Measurements from ENCODE around the gene C5orf15.

DNA sequence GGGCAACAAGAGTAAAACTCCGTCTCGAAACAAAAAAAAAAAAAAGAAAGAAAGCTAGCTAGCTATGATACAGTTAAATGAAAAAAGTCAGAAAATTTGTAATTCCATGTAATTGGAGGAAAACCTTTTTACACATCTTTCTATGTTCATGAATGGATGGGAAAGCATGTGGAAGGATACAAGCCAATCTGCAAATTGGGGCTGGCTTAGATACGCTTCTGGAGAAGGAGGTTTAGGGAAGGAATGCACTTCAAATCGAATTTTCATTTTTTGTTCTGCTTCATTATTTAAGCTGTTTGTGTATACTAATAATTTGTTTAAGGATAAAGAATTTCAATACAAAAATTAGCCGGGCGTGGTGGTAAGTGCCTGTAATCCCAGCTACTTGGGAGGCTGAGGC is 29.6 kb upstream of the C5orf15 start:
- TF ChIP-seq, protein P1, sequence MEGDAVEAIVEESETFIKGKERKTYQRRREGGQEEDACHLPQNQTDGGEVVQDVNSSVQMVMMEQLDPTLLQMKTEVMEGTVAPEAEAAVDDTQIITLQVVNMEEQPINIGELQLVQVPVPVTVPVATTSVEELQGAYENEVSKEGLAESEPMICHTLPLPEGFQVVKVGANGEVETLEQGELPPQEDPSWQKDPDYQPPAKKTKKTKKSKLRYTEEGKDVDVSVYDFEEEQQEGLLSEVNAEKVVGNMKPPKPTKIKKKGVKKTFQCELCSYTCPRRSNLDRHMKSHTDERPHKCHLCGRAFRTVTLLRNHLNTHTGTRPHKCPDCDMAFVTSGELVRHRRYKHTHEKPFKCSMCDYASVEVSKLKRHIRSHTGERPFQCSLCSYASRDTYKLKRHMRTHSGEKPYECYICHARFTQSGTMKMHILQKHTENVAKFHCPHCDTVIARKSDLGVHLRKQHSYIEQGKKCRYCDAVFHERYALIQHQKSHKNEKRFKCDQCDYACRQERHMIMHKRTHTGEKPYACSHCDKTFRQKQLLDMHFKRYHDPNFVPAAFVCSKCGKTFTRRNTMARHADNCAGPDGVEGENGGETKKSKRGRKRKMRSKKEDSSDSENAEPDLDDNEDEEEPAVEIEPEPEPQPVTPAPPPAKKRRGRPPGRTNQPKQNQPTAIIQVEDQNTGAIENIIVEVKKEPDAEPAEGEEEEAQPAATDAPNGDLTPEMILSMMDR (IDR thresholded peaks at IDR 0.05): no peak
- no peak for TF ChIP-seq ZFX (IDR thresholded peaks at IDR 0.05; ENCODE audit: borderline replicate concordance)

Measured in 22Rv1 (cell line).